Chondrocyte (in vitro differentiated cells): ENCODE data around the gene KLHL18. TPM values are rescaled to one million over a fixed set of nuclear protein-coding genes. Genes with fewer than 3 reads are reported as not detected.
"Not testable (repeated sequence)": the region's sequence is repeated elsewhere in the genome, so short reads cannot be mapped to it uniquely, and the experiment has no call there.

ENCODE experiments used
- DNase-seq: peaks from one replicate; pipeline ENCODE4 v3.0.0; 2021; ENCODE audit warnings: mixed read lengths, low spot score
- H3K27ac Mint-ChIP-seq: one replicate; pipeline ENCODE4 v1.8.0; 2021; ENCODE audit warnings: mild to moderate bottlenecking, moderate library complexity, mixed read lengths; ENCODE audit not compliant: unreplicated experiment
- H3K27me3 Mint-ChIP-seq: 2 replicates; pipeline ENCODE4 v1.8.0; 2021; ENCODE audit warnings: low read depth, mixed read lengths
- H3K36me3 Mint-ChIP-seq: 2 replicates; pipeline ENCODE4 v1.8.0; 2021; ENCODE audit warnings: low read depth, mixed read lengths
- H3K4me1 Mint-ChIP-seq: 2 replicates; pipeline ENCODE4 v1.8.0; 2021; ENCODE audit warnings: low read depth, mild to moderate bottlenecking, mixed read lengths
- H3K4me3 Mint-ChIP-seq: one replicate; pipeline ENCODE4 v1.8.0; 2021; ENCODE audit warnings: mild to moderate bottlenecking, moderate library complexity, mixed read lengths; ENCODE audit not compliant: unreplicated experiment
- H3K9me3 Mint-ChIP-seq: 2 replicates; pipeline ENCODE4 v1.8.0; 2021; ENCODE audit warnings: low read depth, mixed read lengths
- CTCF ChIP-seq: fragments of 200-600 bp; sonication (generic); IDR thresholded peaks from 2 replicates; pipeline ENCODE4 v1.5.0; 2021; ENCODE audit warnings: antibody characterized with exemption, mild to moderate bottlenecking, moderate library complexity
- total RNA-seq: library from RNA; stranded (reverse); gene quantifications from 3 replicates; pipeline ENCODE4 v1.2.1, GENCODE V29; 2021

Gene KLHL18
- total RNA-seq, 1 donor from 2014 or later: 31.9 TPM

- DNase-seq: peak; percentile 12
- H3K36me3 Mint-ChIP-seq: no peaks in the 10 kb centered on the region
- H3K4me3 Mint-ChIP-seq: no peak overlapping the region
- peaks cover 2% of the 10 kb centered on the region for H3K27me3 Mint-ChIP-seq
- no peaks in the 10 kb centered on the region for H3K4me1 Mint-ChIP-seq
- TF ChIP-seq CTCF: no peak
- H3K9me3 Mint-ChIP-seq: no peaks in the 10 kb centered on the region
- no peak overlapping the region for H3K27ac Mint-ChIP-seq
Observed at GRCh38 chr3:47251689-47252088, 31.1 kb upstream of the KLHL18 start.

- H3K36me3 Mint-ChIP-seq, H3K27me3 Mint-ChIP-seq, H3K4me3 Mint-ChIP-seq, H3K27ac Mint-ChIP-seq, H3K9me3 Mint-ChIP-seq, H3K4me1 Mint-ChIP-seq: not testable (repeated sequence)
- peak; percentile 20 for DNase-seq
Observed at GRCh38 chr3:47256331-47256730, 26.4 kb upstream of the KLHL18 start.

- no peak overlapping the region for H3K27ac Mint-ChIP-seq
- no peaks in the 10 kb centered on the region for H3K9me3 Mint-ChIP-seq
- H3K27me3 Mint-ChIP-seq: no peaks in the 10 kb centered on the region
- no peaks in the 10 kb centered on the region for H3K4me1 Mint-ChIP-seq
- TF ChIP-seq CTCF: no peak
- DNase-seq: peak; percentile 56
- H3K4me3 Mint-ChIP-seq: no peak overlapping the region
- H3K36me3 Mint-ChIP-seq: no peaks in the 10 kb centered on the region
Observed at GRCh38 chr3:47259114-47259513, 23.6 kb upstream of the KLHL18 start.

- DNase-seq: peak; percentile 28
- Mint-ChIP-seq H3K27me3 (no peaks in the 10 kb centered on the region), H3K4me1 (no peaks in the 10 kb centered on the region), H3K36me3 (no peaks in the 10 kb centered on the region), H3K4me3 (no peak overlapping the region), H3K27ac (no peak overlapping the region), H3K9me3 (no peaks in the 10 kb centered on the region)
- TF ChIP-seq CTCF: no peak
Observed at GRCh38 chr3:47260605-47261004, 22.1 kb upstream of the KLHL18 start.

- Mint-ChIP-seq H3K27ac (no peak overlapping the region), H3K9me3 (no peaks in the 10 kb centered on the region), H3K4me3 (no peak overlapping the region), H3K36me3 (no peaks in the 10 kb centered on the region), H3K4me1 (peaks cover under 1% of the 10 kb centered on the region), H3K27me3 (no peaks in the 10 kb centered on the region)
- peak; percentile 26 for DNase-seq
- no peak for TF ChIP-seq CTCF
Observed at GRCh38 chr3:47261301-47261700, 21.4 kb upstream of the KLHL18 start.

GRCh38 chr3:47265008-47265407 is 17.7 kb upstream of the KLHL18 start:
- Mint-ChIP-seq H3K27me3 (no peaks in the 10 kb centered on the region), H3K4me1 (peaks cover 12% of the 10 kb centered on the region), H3K9me3 (no peaks in the 10 kb centered on the region), H3K27ac (no peak overlapping the region), H3K36me3 (no peaks in the 10 kb centered on the region), H3K4me3 (no peak overlapping the region)
- TF ChIP-seq CTCF: no peak
- no peak for DNase-seq
